GM06990 (cell line): ENCODE data around the gene AMACR.

Experiments
- DNase-seq: peaks from one replicate; pipeline ENCODE4 v3.0.0-alpha.2; 2011; ENCODE audit not compliant: insufficient read length; ENCODE audit errors: extremely low read depth
- H3K27me3 ChIP-seq: replicated peaks from 2 replicates; pipeline ENCODE4 v1.6.0; 2011; ENCODE audit warnings: low read length; ENCODE audit not compliant: control insufficient read depth, insufficient read depth
- H3K36me3 ChIP-seq: 2 replicates; pipeline ENCODE4 v1.5.1; 2011; ENCODE audit warnings: low read length; ENCODE audit not compliant: control insufficient read depth, insufficient read depth
- H3K4me3 ChIP-seq: replicated peaks from 2 replicates; pipeline ENCODE4 v1.5.1; 2011; ENCODE audit warnings: low read depth, mild to moderate bottlenecking, control low read depth, low read length
- CTCF ChIP-seq: IDR thresholded peaks from 2 replicates; pipeline ENCODE4 v1.5.1; 2011; ENCODE audit warnings: low read length, control low read depth, mild to moderate bottlenecking, inconsistent platforms; ENCODE audit not compliant: insufficient read depth, poor library complexity, severe bottlenecking

The AMACR gene

GRCh38 chr5:34045996-34046395 lies 38.1 kb upstream of the AMACR start:
- DNase-seq = no peak
- H3K27me3 ChIP-seq = no peaks in the 10 kb centered on the region
- no peak overlapping the region for H3K4me3 ChIP-seq
- TF ChIP-seq CTCF = no peak
- no peaks in the 10 kb centered on the region for H3K36me3 ChIP-seq

GRCh38 chr5:34045023-34045422 lies 37.2 kb upstream of the AMACR start:
- DNase-seq = no peak
- no peaks in the 10 kb centered on the region for H3K27me3 ChIP-seq
- H3K36me3 ChIP-seq = no peaks in the 10 kb centered on the region
- TF ChIP-seq CTCF = no peak
- H3K4me3 ChIP-seq = no peak overlapping the region

GRCh38 chr5:34043099-34043876 lies 35.4 kb upstream of the AMACR start, which contains the start of gene C1QTNF3:
Gene C1QTNF3, minus strand, starts transcription at chr5:34043213. Its CDS starts 88 bp downstream, at chr5:34043125.
- no peaks in the 10 kb centered on the region for H3K36me3 ChIP-seq
- H3K4me3 ChIP-seq = no peak within 1 kb of the TSS
- H3K27me3 ChIP-seq = no peaks in the 10 kb centered on the region
- TF ChIP-seq CTCF = no peak
- no peak for DNase-seq

GRCh38 chr5:34042321-34042720 lies 34.5 kb upstream of the AMACR start:
- TF ChIP-seq CTCF = no peak
- DNase-seq = no peak
- no peaks in the 10 kb centered on the region for H3K27me3 ChIP-seq
- no peaks in the 10 kb centered on the region for H3K36me3 ChIP-seq
- no peak overlapping the region for H3K4me3 ChIP-seq

- Histone ChIP-seq H3K27me3 (no peaks in the 10 kb centered on the region), H3K36me3 (no peaks in the 10 kb centered on the region), H3K4me3 (no peak overlapping the region)
- DNase-seq = no peak
- no peak for TF ChIP-seq CTCF
Observed at GRCh38 chr5:34041247-34041972, 33.6 kb upstream of the AMACR start.
